GM13977 (cell line): Measurements from ENCODE around the gene PRMT9.

ENCODE experiments used
- DNase-seq: peaks from one replicate; pipeline ENCODE4 v3.0.0; 2012; ENCODE audit warnings: low spot score
- CTCF ChIP-seq: IDR thresholded peaks from 2 replicates; pipeline ENCODE4 v1.5.1; 2012; ENCODE audit warnings: mild to moderate bottlenecking, control low read depth; ENCODE audit not compliant: insufficient read depth; ENCODE audit errors: extremely low read depth, missing control alignments
- in situ Hi-C: fragments of 300-500 bp; cut with MboI; formaldehyde crosslinking; loops from one replicate; pipeline ENCODE4 v1.12.0; 2022; ENCODE audit warnings: low sequenced_read_pairs, low pct_unique_long_range_greater_than_20kb, mixed read lengths, inconsistent platforms; ENCODE audit not compliant: unreplicated experiment

Gene PRMT9

GRCh38 chr4:147651563-147651962 lies 32.4 kb downstream of the PRMT9 start:
- TF ChIP-seq CTCF: no peak
- in situ Hi-C loops: no loop called here
- DNase-seq: no peak

- in situ Hi-C loops: no loop called here
- no peak for TF ChIP-seq CTCF
Measured at GRCh38 chr4:147648656-147649055, 35.3 kb downstream of the PRMT9 start.

GRCh38 chr4:147645099-147645498 lies 38.9 kb downstream of the PRMT9 start:
- no peak for TF ChIP-seq CTCF
- in situ Hi-C loops: no loop called here
- DNase-seq: no peak

More at GRCh38 chr4:147648656-147649055, 35.3 kb downstream of the PRMT9 start:
- no peak for DNase-seq

- no peak for TF ChIP-seq CTCF
- in situ Hi-C loops: no loop called here
Measured at GRCh38 chr4:147644471-147644870, 39.5 kb downstream of the PRMT9 start.

GRCh38 chr4:147643616-147644015 lies 40.3 kb downstream of the PRMT9 start:
- in situ Hi-C loops: no loop called here
- no peak for DNase-seq
- TF ChIP-seq CTCF: no peak

More at GRCh38 chr4:147644471-147644870, 39.5 kb downstream of the PRMT9 start:
- no peak for DNase-seq

- DNase-seq: no peak
- TF ChIP-seq CTCF: no peak
- in situ Hi-C loops: no loop called here
Measured at GRCh38 chr4:147640331-147640730, 43.6 kb downstream of the PRMT9 start.

GRCh38 chr4:147639388-147639787 lies 44.6 kb downstream of the PRMT9 start:
- in situ Hi-C loops: no loop called here

More at GRCh38 chr4:147639388-147639787, 44.6 kb downstream of the PRMT9 start:
- DNase-seq: no peak
- no peak for TF ChIP-seq CTCF
